Naive thymus-derived CD8-positive, alpha-beta T cell (primary cell): ENCODE measurements around the gene DIS3L. TPM values are rescaled to one million over a fixed set of nuclear protein-coding genes. Genes with fewer than 3 reads are reported as not detected.
"Not testable (repeated sequence)": the region's sequence is repeated elsewhere in the genome, so short reads cannot be mapped to it uniquely, and the experiment has no call there.

Experiments used
- ATAC-seq, 2 donors: fragments of 150-1000 bp; cut with Tn5 transposase in 1 of 2; sonication (Bioruptor Pico), chemical (Tn5 transposase) in 1 of 2; 1 replicate in 1 of 2; 2 replicates in 1 of 2; pipeline ENCODE4 v1.10.0; 2021; ENCODE audit warnings: mild to moderate bottlenecking in 2 of 2, moderate library complexity in 2 of 2
- POLR2A ChIA-PET: fragments of 350-600 bp; sonication (Branson Sonifier 250); formaldehyde crosslinking; loops from one replicate; lab custom pipeline; 2021; ENCODE audit warnings: antibody characterized with exemption; lab: Charles Lee
- DNase-seq, 10 donors: peaks; one replicate each; pipeline versions ENCODE4 v3.0.0 to v3.0.0-alpha.2; 2020 to 2022
- H3K27ac Mint-ChIP-seq, 10 donors: one replicate each; pipeline ENCODE4 v1.8.0; 2020 to 2022; ENCODE audit warnings: mild to moderate bottlenecking in 10 of 10, mixed read lengths in 10 of 10, moderate library complexity in 4 of 10, inconsistent platforms in 1 of 10
- H3K27me3 Mint-ChIP-seq, 5 donors: one replicate each; pipeline ENCODE4 v1.8.0; 2021 to 2022; ENCODE audit warnings: mixed read lengths in 5 of 5
- H3K36me3 Mint-ChIP-seq, 3 donors: one replicate each; pipeline ENCODE4 v1.8.0; 2020 to 2022; ENCODE audit warnings: mixed read lengths in 3 of 3, mild to moderate bottlenecking in 2 of 3, inconsistent platforms in 1 of 3
- H3K4me1 Mint-ChIP-seq, 4 donors: one replicate each; pipeline ENCODE4 v1.8.0; 2021 to 2022; ENCODE audit warnings: mixed read lengths in 4 of 4
- H3K4me3 Mint-ChIP-seq, 10 donors: one replicate each; pipeline ENCODE4 v1.8.0; 2020 to 2022; ENCODE audit warnings: mild to moderate bottlenecking in 10 of 10, mixed read lengths in 10 of 10, moderate library complexity in 6 of 10, inconsistent platforms in 1 of 10
- H3K9me3 Mint-ChIP-seq, 9 donors: one replicate each; pipeline ENCODE4 v1.8.0; 2020 to 2022; ENCODE audit warnings: mixed read lengths in 9 of 9, mild to moderate bottlenecking in 3 of 9, inconsistent platforms in 1 of 9, moderate library complexity in 1 of 9
- polyA plus RNA-seq, 3 donors: library from polyadenylated mRNA; unstranded; fragments of 300-500 nt; fragmentation: Illumina TruSeq; gene quantifications; one replicate each; pipeline ENCODE4 v1.2.3, GENCODE V29; 2021
- total RNA-seq, 8 experiments: library from RNA in 2 of 8; stranded (reverse) in 2 of 8; gene quantifications; one replicate each; pipeline ENCODE4 v1.2.3 and lab custom pipeline; 2021 to 2026

The DIS3L gene
- total and polyA plus RNA-seq, 5 experiments from 2014 or later: 25.5 to 41.0 (median 39.8) TPM

DNA sequence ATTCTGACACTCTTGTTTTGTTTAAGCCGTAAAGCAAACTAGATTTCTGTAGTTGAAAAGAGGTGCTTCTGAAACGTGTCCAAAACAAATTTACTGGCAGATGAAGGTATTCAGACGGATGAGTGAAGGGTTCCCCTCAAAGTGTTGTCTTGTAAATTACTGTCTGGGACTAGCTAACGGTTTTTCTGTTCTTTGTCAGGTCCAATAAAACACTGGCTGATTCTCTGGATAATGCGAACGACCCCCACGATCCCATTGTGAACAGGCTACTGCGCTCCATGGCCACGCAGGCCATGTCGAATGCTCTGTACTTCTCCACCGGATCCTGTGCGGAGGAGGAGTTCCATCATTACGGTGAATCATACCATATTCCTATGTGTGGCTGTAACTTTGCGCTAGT is 35.4 kb downstream of the DIS3L start:
- peaks cover 0 to 88% (median 12%) of the 10 kb centered on the region in 3 donors for H3K36me3 Mint-ChIP-seq
- ATAC-seq (no peak), DNase-seq (no peak)
- no peaks in the 10 kb centered on the region for H3K9me3 Mint-ChIP-seq
- peaks cover 0 to under 1% (median 0%) of the 10 kb centered on the region in 4 donors for H3K4me1 Mint-ChIP-seq
- POLR2A ChIA-PET: no interaction called here
- no peak overlapping the region for H3K4me3 Mint-ChIP-seq
- no peak overlapping the region for H3K27ac Mint-ChIP-seq
- H3K27me3 Mint-ChIP-seq: no peaks in the 10 kb centered on the region

DNA sequence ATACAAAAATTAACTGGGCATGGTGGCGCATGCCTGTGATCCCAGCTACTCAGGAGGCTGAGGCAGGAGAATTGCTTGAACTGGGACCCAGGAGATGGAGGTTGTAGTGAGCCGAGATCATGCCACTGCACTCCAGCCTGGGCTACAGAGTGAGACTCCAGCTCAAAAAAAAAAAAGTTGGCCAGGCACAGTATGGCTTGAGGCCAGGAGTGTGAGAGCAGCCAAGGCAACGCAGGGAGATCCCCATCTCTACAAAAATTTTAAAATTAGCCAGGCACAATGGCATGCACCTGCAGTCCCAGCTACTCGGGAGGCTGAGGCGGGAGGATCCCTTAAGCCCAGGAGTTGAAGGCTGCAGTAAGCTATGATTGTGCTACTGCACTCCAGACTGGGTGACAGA is 55.2 kb downstream of the DIS3L start:
- H3K36me3 Mint-ChIP-seq: peaks cover 0 to 45% (median 12%) of the 10 kb centered on the region in 3 donors
- H3K27me3 Mint-ChIP-seq, H3K4me1 Mint-ChIP-seq, H3K9me3 Mint-ChIP-seq, H3K4me3 Mint-ChIP-seq, ATAC-seq, H3K27ac Mint-ChIP-seq, POLR2A ChIA-PET, DNase-seq: not testable (repeated sequence)

DNA sequence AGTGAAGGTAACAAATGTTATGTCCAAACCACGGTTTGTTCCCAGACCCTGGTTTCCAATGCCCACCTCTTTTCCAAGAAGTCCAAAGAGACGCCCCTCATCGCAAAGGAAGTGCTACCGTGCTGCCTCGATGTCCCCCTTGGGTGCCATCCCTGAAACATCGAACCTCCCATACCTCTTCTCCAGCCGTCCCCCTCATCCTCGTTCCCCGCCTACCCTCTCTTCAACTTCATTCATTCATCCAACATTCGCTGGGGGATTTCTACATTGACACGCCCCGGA is 62.6 kb downstream of the DIS3L start:
- POLR2A ChIA-PET: interaction anchor here (0.7 to 2.5 kb wide), 4 partner anchors 30 to 143 kb away, joined by 4 to 13 read pairs (median 6); partner anchors contain the start of genes MAP2K1 and SNAPC5
- ATAC-seq: no peak
- H3K4me3 Mint-ChIP-seq: peak overlapping the region; percentile 94 to 100 (median 98)

DNA sequence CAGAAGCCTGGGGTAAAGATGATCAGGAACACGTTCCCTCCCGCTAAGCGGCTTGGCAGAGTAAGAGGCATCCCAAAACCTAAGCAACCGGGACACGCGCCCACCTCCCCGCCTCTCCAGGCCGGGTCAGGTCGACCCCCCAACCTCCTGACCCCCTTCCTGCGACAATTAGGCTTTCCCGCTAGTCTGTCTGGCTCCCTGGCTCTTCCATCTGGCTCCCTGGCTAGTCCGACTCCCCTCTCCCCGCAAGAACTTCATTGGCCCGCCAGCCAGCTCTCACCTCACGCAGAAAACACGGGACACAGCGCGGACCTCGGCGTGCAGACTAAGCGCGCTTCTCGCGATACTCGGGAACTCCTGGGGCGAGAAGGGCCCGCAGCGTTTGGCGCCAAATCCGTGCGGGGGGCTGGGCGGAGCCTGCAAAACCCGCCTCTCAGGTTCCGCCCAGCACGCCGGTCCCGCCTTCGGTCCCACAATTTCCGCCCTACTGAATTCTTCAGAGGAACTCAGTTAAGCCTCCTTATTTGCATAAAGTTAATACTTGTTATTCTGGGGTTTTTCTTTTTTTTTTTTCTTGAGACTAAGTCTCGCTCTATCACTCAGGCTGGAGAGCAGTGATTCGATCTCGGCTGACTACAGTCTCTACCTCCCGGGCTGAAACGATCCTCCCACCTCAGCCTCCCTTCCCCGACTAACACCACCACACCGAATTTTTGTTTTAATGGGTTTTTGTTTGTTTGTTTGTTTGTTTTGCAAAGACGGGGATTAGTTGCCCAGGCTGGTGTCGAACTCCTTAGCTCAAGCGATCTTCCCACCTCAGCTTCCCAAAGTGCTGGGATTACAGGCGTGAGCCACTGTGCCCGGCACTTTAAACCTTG is 63.2 kb downstream of the DIS3L start, which contains the start of gene TIPIN:
Gene TIPIN, minus strand, starts transcription at position 327 of the 878 bp plus-strand sequence. CDS start 3,738 bp downstream, outside the sequence.
- POLR2A ChIA-PET: interaction anchor here (0.7 to 2.5 kb wide), 6 partner anchors 30 to 776 kb away, joined by 3 to 13 read pairs (median 4); partner anchors contain the start of genes MAP2K1 and SNAPC5
- no peaks in the 10 kb centered on the region for H3K27me3 Mint-ChIP-seq
- peaks cover 0 to 14% (median 5%) of the 10 kb centered on the region in 3 donors for H3K36me3 Mint-ChIP-seq
- H3K4me1 Mint-ChIP-seq: peaks cover 17 to 31% (median 24%) of the 10 kb centered on the region in 4 donors
- ATAC-seq: peak; percentile 95 to 96
- no peaks in the 10 kb centered on the region for H3K9me3 Mint-ChIP-seq
- peak; percentile 89 to 97 (median 96) for DNase-seq
- H3K27ac Mint-ChIP-seq: peak within 1 kb of the TSS; percentile 93 to 98 (median 97)
- peak within 1 kb of the TSS; percentile 94 to 100 (median 98) for H3K4me3 Mint-ChIP-seq

More for the DNA sequence above, 62.6 kb downstream of the DIS3L start:
- Mint-ChIP-seq H3K27me3 (no peaks in the 10 kb centered on the region), H3K36me3 (peaks cover 0 to 14% (median 5%) of the 10 kb centered on the region in 3 donors), H3K4me1 (peaks cover 17 to 31% (median 24%) of the 10 kb centered on the region in 4 donors), H3K27ac (peak overlapping the region; percentile 93 to 98 (median 97)), H3K9me3 (no peaks in the 10 kb centered on the region)
- DNase-seq: no peak

DNA sequence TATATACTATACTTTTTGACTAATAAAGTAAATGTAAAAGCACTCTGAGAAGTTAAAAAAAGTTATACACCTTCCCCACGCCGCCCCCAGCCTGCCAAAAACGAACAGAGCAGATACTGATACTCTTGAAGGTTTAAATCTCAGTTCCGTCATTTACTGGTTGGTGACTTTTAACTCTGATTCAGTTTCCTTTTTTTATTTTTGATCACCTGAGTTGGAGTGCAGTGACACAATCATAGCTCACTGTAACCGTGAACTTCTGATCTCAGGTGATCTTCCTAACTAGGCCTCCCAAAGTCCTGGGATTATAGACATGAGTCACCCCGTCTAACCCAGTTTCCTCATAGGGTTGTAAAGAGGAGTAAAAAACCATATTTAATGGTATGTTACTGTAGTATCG is 66.4 kb downstream of the DIS3L start:
- no peaks in the 10 kb centered on the region for H3K27me3 Mint-ChIP-seq
- DNase-seq: no peak
- ATAC-seq: no peak
- no peaks in the 10 kb centered on the region for H3K9me3 Mint-ChIP-seq
- POLR2A ChIA-PET: no interaction called here
- no peaks in the 10 kb centered on the region for H3K36me3 Mint-ChIP-seq
- peak overlapping the region in 2 of 10 donors; percentile 9 to 53 for H3K27ac Mint-ChIP-seq
- H3K4me1 Mint-ChIP-seq: peaks cover 12 to 21% (median 17%) of the 10 kb centered on the region in 4 donors
- no peak overlapping the region for H3K4me3 Mint-ChIP-seq

DNA sequence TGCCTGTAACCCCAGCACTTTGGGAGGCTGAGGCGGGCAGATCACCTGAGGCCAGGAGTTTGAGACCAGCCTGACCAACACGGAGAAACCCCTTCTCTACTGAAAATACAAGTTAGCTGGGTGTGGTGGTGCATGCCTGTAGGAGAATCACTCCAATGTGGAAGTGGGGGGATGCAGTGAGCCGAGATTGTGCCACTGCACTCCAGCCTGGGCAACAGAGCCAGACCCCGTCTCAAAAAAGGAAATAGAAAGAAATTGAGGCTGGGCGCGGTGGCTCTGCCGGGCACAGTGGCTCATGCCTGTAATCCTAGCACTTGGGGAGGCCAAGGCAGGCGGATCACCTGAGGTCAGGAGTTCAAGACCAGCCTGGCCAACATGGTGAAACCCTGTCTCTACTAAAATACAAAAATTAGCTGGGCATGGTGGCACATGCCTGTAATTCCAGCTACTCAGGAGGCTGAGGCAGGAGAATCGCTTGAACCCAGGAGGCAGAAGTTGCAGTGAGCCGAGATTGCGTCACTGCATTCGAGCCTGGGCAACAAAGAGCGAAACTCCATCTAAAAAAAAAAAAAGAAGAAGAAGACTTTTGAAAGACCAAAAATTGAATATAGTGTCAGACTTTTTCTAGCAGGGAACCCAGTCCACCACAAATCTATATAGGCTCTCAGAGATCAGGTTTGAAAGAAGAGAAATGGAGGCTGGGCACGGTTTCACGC is 68.5 kb downstream of the DIS3L start:
- H3K9me3 Mint-ChIP-seq, H3K27ac Mint-ChIP-seq, DNase-seq, H3K27me3 Mint-ChIP-seq, H3K4me1 Mint-ChIP-seq, H3K4me3 Mint-ChIP-seq, POLR2A ChIA-PET, H3K36me3 Mint-ChIP-seq, ATAC-seq: not testable (repeated sequence)

DNA sequence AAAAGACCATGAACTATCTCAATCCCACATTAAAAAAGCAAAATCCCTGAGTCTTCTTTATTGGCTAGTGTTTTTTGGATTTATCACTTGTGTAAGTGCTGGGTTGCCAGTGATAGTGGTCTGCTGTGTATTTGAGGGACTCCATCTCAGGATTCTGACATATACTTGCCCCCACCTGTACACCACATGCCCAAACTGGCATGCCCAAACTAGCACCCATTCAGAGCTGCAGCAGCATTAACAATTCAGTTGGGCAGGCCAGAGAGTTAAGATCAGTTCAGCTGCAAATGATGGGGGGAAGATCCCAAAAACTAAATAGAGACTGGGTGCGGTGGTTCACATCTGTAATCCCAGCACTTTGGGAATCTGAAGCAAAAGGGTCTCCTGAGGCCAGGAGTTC is 69.4 kb downstream of the DIS3L start:
- Mint-ChIP-seq H3K27me3 (no peaks in the 10 kb centered on the region), H3K36me3 (no peaks in the 10 kb centered on the region), H3K4me1 (no peaks in the 10 kb centered on the region), H3K4me3 (no peak overlapping the region), H3K9me3 (no peaks in the 10 kb centered on the region), H3K27ac (no peak overlapping the region)
- POLR2A ChIA-PET: no interaction called here
- DNase-seq (no peak), ATAC-seq (no peak)

DNA sequence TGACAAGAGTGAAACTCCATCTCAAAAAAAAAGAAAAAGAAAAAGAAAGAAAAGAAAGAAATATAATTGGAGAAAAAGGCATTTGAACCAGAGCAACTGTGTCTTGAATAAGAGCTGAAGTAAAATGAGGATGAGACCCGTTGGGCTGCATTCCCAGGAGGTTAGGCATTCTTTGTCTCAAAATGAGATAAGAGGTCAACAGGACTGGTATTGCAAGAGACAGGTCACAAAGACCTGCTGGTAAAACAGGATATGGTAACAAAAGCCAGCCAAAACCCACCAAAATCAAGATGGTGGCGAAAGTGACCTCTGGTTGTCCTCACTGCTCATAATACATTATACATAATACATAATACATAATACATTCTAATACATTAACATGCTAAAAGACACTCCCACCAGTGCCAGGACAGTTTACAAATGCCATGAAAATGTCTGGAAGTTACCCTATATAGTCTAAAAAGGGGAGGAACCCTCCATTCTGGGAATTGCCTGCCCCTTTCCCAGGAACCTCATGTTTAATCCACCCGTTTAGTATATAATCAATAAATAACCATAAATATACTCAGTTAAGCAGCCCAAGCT is 71.7 kb downstream of the DIS3L start:
- Mint-ChIP-seq H3K27ac (no peak overlapping the region), H3K27me3 (no peaks in the 10 kb centered on the region), H3K4me1 (peaks cover 4 to 8% (median 7%) of the 10 kb centered on the region in 4 donors), H3K9me3 (no peaks in the 10 kb centered on the region), H3K36me3 (no peaks in the 10 kb centered on the region), H3K4me3 (no peak overlapping the region)
- ATAC-seq (no peak), DNase-seq (no peak)
- POLR2A ChIA-PET: interaction anchor here (0.6 kb wide), 1 partner anchor 108 kb away, joined by 3 read pairs; no protein-coding TSS in a partner anchor

DNA sequence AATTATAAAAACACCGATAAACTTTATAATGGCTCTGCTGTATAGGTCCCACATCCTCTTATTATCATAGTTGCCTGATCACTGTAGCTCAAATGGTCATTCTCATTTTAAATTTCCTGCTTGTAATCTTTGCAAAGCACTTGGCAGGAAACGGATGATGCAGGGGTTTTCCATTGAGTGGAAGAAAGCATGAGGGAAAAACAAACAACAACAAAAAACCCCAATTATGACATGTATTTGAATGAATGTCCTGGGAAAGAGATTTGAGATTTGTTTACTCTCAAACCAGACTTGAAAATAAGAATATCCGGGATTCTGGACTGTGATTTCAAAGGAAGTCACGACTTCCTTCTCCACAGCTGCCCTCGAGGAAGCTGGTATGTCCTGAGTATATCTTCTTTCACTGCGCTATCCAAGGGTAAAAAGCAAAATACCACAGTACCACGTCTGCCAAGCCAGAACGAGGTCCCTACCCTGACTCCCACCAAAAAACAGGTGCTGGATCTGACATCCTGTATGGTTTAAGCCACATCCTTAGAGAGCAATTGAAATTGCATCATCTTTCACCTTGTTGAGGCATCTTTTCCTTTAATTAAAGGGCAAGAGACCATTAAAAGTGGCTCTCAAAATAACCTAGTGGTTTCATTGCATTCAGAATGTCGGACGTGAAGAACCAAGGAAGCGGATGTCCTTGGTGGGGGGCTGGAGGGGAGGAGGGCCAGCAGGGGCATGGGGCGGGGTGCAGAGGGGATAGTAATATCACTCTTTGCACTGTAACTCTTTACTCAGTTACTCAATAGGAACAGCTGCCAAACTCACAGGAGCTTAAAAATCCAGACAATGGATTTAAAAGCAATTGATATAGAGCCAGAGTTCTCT is 76.6 kb downstream of the DIS3L start:
- POLR2A ChIA-PET: interaction anchor here (1.0 kb wide), 1 partner anchor 135 kb away, joined by 3 read pairs; the partner anchor contains the start of genes RPL4 and ZWILCH
- peak in 2 of 10 donors; percentile 20 to 41 for DNase-seq
- Mint-ChIP-seq H3K4me3 (peak overlapping the region; percentile 66 to 88 (median 78)), H3K9me3 (peaks cover 0 to 8% (median 0%) of the 10 kb centered on the region in 9 donors), H3K27me3 (no peaks in the 10 kb centered on the region), H3K36me3 (no peaks in the 10 kb centered on the region), H3K27ac (peak overlapping the region in 9 of 10 donors; percentile 3 to 93 (median 80)), H3K4me1 (peaks cover 7 to 15% (median 13%) of the 10 kb centered on the region in 4 donors)
- ATAC-seq: peak; percentile 42 to 74

DNA sequence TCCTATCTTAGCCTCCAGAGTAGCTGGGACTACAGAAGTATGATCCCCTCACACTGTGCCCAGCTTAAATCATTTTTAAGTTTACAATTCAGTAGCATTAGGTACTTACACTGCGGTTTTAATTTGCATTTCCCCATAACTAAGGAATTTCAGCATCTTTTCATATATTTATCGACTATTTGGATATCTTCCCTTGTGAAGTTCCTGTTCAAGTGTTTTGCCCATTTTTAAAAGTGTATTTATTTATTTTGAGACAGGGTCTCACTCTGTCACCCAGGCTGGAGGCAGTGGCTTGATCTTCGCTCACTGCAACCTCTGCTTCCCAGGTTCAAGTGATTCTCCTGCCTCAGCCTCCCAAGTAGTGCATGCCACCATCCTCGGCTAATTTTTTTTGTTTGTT is 80.8 kb downstream of the DIS3L start:
- H3K27me3 Mint-ChIP-seq: no peaks in the 10 kb centered on the region
- DNase-seq (no peak), ATAC-seq (no peak)
- H3K27ac Mint-ChIP-seq: no peak overlapping the region
- POLR2A ChIA-PET: interaction anchor here (0.8 kb wide), 1 partner anchor 12 kb away, joined by 3 read pairs; no protein-coding TSS in a partner anchor
- peaks cover 0 to 3% (median 0%) of the 10 kb centered on the region in 3 donors for H3K36me3 Mint-ChIP-seq
- H3K4me3 Mint-ChIP-seq: no peak overlapping the region
- peaks cover 0 to 10% (median 0%) of the 10 kb centered on the region in 9 donors for H3K9me3 Mint-ChIP-seq
- peaks cover 7 to 15% (median 13%) of the 10 kb centered on the region in 4 donors for H3K4me1 Mint-ChIP-seq

DNA sequence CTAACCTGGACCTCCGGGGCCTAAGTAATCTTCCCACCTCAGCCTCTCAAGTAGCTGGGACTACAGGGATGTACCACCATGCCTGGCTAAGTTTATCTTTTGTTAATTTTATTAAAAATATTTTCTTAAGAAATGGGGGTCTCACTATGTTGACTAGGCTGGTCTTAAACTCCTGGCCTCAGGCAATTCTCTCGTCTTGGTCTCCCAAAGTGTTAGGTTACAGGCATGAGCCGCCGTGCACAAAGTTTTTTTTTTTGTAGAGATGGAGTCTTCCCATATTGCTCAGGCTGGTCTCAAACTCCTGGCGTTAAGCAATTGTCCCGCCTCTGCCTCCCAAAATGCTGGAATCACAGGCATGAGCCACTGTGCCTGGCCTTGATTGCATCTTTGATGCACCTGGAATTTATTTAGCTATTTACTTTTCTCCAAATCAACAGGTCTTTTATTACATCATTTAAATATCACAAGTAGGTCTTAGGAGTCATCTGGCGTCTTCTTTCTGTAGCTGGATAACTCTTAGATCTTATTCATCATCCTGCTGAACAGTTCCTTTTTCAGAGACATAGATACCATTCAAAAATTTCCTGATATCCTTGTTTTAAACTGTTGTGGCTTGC is 85.6 kb downstream of the DIS3L start:
- no peak for ATAC-seq
- Mint-ChIP-seq H3K4me3 (no peak overlapping the region), H3K27ac (no peak overlapping the region), H3K27me3 (no peaks in the 10 kb centered on the region), H3K36me3 (peaks cover 0 to 6% (median 0%) of the 10 kb centered on the region in 3 donors), H3K9me3 (peaks cover 0 to 10% (median 0%) of the 10 kb centered on the region in 9 donors), H3K4me1 (peaks cover 0 to 1% (median 0%) of the 10 kb centered on the region in 4 donors)
- no peak for DNase-seq
- POLR2A ChIA-PET: no interaction called here
